ENCODE data around the gene OR13C3. TPM values are rescaled to one million over a fixed set of nuclear protein-coding genes. Genes with fewer than 3 reads are reported as not detected.

OR13C3 gene
- total RNA-seq, 2 donors from 2014 or later, result not detected

GRCh38 chr9:104564358-104564757 lies 27.7 kb upstream of the OR13C3 start:
- Histone ChIP-seq H3K27ac (no peak overlapping the region), H3K4me3 (no peak overlapping the region), H3K27me3 (no peaks in the 10 kb centered on the region), H3K36me3 (no peaks in the 10 kb centered on the region), H3K9ac (ENCODE audit: low read depth in 2 of 2, low read length in 2 of 2) (no peak overlapping the region), H3K4me1 (no peaks in the 10 kb centered on the region), H3K9me3 (no peaks in the 10 kb centered on the region)
- TF ChIP-seq CTCF (IDR thresholded peaks at IDR 0.05), result no peak
- DNase-seq, result no peak
- intact Hi-C loops (cut with DNase I), result no loop called here

GRCh38 chr9:104556830-104557634 lies 20.4 kb upstream of the OR13C3 start:
- intact Hi-C loops (cut with DNase I), result no loop called here
- H3K4me3 ChIP-seq, result no peak overlapping the region
- no peaks in the 10 kb centered on the region for H3K9me3 ChIP-seq
- H3K27ac ChIP-seq, result no peak overlapping the region
- no peak for DNase-seq
- no peaks in the 10 kb centered on the region for H3K4me1 ChIP-seq
- no peak for TF ChIP-seq CTCF (IDR thresholded peaks at IDR 0.05)
- H3K9ac ChIP-seq (ENCODE audit: low read depth in 2 of 2, low read length in 2 of 2), result no peak overlapping the region
- H3K27me3 ChIP-seq, result no peaks in the 10 kb centered on the region
- no peaks in the 10 kb centered on the region for H3K36me3 ChIP-seq

- no peaks in the 10 kb centered on the region for H3K9me3 ChIP-seq
- no peak for DNase-seq
- no peak overlapping the region for H3K4me3 ChIP-seq
- no peaks in the 10 kb centered on the region for H3K4me1 ChIP-seq
- H3K27ac ChIP-seq, result no peak overlapping the region
- intact Hi-C loops (cut with DNase I), result no loop called here
- no peak for TF ChIP-seq CTCF (IDR thresholded peaks at IDR 0.05)
- H3K9ac ChIP-seq (ENCODE audit: low read depth in 2 of 2, low read length in 2 of 2), result no peak overlapping the region
- no peaks in the 10 kb centered on the region for H3K27me3 ChIP-seq
- no peaks in the 10 kb centered on the region for H3K36me3 ChIP-seq
Observed at GRCh38 chr9:104555521-104555920, 18.9 kb upstream of the OR13C3 start.

- Histone ChIP-seq H3K27ac (no peak overlapping the region), H3K9ac (ENCODE audit: low read depth in 2 of 2, low read length in 2 of 2) (no peak overlapping the region), H3K36me3 (no peaks in the 10 kb centered on the region), H3K4me1 (no peaks in the 10 kb centered on the region), H3K27me3 (no peaks in the 10 kb centered on the region), H3K4me3 (no peak overlapping the region), H3K9me3 (no peaks in the 10 kb centered on the region)
- no peak for DNase-seq
- intact Hi-C loops (cut with DNase I), result no loop called here
- TF ChIP-seq CTCF (IDR thresholded peaks at IDR 0.05), result no peak
Observed at GRCh38 chr9:104553261-104553660, 16.6 kb upstream of the OR13C3 start.

- H3K27me3 ChIP-seq, result no peaks in the 10 kb centered on the region
- intact Hi-C loops (cut with DNase I), result no loop called here
- H3K27ac ChIP-seq, result no peak overlapping the region
- no peak overlapping the region for H3K4me3 ChIP-seq
- no peak for DNase-seq
- no peaks in the 10 kb centered on the region for H3K4me1 ChIP-seq
- no peaks in the 10 kb centered on the region for H3K9me3 ChIP-seq
- TF ChIP-seq CTCF (IDR thresholded peaks at IDR 0.05), result no peak
- no peak overlapping the region for H3K9ac ChIP-seq (ENCODE audit: low read depth in 2 of 2, low read length in 2 of 2)
- H3K36me3 ChIP-seq, result no peaks in the 10 kb centered on the region
Observed at GRCh38 chr9:104544644-104545043, 8.0 kb upstream of the OR13C3 start.

Data from colonic mucosa (tissue), 4 donors.